ENCODE measurements around the gene TULP4.
"Not testable (repeated sequence)": the region's sequence is repeated elsewhere in the genome, so short reads cannot be mapped to it uniquely, and the experiment has no call there.

TULP4 gene

DNA sequence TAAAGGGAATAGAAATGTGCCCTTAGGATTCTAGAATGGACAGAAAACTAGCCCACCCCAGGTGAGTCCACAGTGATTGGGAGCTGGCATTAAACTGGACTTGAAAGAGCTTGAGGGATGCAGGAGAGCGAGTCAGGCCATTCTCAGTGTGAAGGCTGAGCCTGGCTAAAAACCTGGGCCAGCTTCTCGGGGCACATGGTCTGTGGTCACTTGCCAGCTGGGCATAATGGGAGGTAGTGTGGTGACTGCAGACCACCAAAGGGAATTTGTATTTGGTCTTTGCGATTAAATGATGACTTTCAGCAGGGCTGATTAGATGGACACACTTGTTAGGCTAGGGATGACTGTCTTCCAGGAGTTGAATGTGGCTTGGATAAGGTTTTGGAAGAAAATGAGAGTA, 71.3 kb downstream of the TULP4 start:
- DNase-seq (ENCODE audit: low read depth), result no peak
- H3K4me3 ChIP-seq (ENCODE audit: low read length), result no peak overlapping the region
- TF ChIP-seq, protein P1, sequence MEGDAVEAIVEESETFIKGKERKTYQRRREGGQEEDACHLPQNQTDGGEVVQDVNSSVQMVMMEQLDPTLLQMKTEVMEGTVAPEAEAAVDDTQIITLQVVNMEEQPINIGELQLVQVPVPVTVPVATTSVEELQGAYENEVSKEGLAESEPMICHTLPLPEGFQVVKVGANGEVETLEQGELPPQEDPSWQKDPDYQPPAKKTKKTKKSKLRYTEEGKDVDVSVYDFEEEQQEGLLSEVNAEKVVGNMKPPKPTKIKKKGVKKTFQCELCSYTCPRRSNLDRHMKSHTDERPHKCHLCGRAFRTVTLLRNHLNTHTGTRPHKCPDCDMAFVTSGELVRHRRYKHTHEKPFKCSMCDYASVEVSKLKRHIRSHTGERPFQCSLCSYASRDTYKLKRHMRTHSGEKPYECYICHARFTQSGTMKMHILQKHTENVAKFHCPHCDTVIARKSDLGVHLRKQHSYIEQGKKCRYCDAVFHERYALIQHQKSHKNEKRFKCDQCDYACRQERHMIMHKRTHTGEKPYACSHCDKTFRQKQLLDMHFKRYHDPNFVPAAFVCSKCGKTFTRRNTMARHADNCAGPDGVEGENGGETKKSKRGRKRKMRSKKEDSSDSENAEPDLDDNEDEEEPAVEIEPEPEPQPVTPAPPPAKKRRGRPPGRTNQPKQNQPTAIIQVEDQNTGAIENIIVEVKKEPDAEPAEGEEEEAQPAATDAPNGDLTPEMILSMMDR (IDR thresholded peaks at IDR 0.05; ENCODE audit: insufficient read depth, low read depth, low read length, missing control alignments), result no peak

DNA sequence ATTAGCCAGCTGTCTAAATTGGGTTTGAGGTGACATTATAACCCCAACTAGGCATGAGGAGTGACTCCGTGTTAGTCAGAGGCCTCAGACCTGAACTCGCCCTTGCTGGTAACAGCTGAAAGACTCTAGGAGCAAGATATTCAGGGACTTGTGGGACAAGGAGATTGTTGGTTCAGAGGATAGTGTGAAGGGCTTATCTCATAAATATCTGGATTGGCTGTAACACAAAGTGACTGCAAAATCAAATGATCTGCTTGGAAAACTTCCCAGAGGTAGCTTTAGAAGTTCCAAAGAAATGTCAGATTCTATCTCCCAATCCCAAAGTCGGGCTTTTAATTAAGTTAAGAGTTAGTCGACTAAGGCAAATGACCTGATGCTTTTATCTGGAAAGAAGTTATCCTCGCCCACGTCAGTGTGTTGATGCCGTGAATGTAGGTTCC, 72.4 kb downstream of the TULP4 start:
- no peak overlapping the region for H3K4me3 ChIP-seq (ENCODE audit: low read length)
- TF ChIP-seq, protein P1 (IDR thresholded peaks at IDR 0.05; ENCODE audit: insufficient read depth, low read depth, low read length, missing control alignments), result no peak
- peak; percentile 13 for DNase-seq (ENCODE audit: low read depth)

DNA sequence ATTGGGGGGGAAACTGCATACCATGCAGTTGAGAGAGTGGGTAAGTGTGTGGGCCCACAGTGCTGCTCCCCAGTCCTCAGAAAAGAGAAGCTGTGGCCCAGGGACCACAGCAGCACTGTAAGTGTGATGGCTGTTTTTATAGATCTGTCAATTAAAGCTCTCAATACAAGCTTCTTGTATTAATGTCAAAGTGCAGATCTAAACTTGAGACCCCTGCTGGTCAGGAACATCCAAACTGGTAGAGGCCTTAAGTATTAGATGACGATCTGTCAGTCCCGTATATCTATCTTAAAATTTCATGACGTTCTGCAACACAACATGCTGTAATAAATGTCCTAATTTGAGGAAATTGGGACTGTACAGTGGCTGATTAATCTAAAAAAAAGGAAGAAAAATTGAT, 74.8 kb downstream of the TULP4 start:
- H3K4me3 ChIP-seq (ENCODE audit: low read length), result no peak overlapping the region
- DNase-seq (ENCODE audit: low read depth), result no peak
- TF ChIP-seq, protein P1 (IDR thresholded peaks at IDR 0.05; ENCODE audit: insufficient read depth, low read depth, low read length, missing control alignments), result no peak

DNA sequence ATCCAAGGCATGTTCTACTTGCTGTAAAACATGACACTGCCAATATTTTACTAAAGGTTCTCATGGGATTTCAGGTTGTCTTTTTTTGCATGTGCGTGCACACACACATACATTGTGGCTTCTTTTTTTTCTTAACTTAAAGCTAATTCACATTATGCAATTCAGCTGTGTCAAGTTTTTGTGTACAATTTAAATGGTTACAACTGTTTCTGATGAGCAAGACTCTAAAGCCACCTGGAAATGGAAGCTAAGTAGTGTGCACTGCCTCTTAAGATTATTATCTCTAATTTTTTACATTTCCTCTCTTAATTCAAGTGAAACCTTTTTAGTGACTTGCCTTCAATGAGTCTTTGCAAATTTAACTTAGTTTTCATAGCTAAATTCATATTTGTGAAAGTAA, 75.3 kb downstream of the TULP4 start:
- TF ChIP-seq, protein P1 (IDR thresholded peaks at IDR 0.05; ENCODE audit: insufficient read depth, low read depth, low read length, missing control alignments), result no peak
- H3K4me3 ChIP-seq (ENCODE audit: low read length), result no peak overlapping the region
- DNase-seq (ENCODE audit: low read depth), result no peak

DNA sequence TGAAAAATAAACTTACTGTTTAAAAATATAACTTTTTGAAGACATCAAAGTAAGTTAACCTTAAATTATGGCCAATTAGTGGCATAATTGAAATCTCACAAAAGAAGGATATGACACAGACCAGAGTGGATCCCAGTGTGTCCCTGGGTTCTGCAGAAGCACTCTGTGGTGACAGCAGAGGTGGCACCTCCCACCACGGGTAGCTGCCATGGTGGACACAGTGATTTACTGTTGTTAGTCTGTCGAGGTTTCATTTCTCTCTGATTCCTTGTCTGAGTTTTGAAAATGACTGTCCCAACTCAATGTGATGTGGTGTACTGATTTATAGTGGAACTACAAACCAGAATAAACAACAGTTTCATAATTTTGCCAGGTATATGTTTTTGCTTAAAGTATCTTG, 76.5 kb downstream of the TULP4 start:
- no peak overlapping the region for H3K4me3 ChIP-seq (ENCODE audit: low read length)
- no peak for DNase-seq (ENCODE audit: low read depth)
- TF ChIP-seq, protein P1 (IDR thresholded peaks at IDR 0.05; ENCODE audit: insufficient read depth, low read depth, low read length, missing control alignments), result no peak

DNA sequence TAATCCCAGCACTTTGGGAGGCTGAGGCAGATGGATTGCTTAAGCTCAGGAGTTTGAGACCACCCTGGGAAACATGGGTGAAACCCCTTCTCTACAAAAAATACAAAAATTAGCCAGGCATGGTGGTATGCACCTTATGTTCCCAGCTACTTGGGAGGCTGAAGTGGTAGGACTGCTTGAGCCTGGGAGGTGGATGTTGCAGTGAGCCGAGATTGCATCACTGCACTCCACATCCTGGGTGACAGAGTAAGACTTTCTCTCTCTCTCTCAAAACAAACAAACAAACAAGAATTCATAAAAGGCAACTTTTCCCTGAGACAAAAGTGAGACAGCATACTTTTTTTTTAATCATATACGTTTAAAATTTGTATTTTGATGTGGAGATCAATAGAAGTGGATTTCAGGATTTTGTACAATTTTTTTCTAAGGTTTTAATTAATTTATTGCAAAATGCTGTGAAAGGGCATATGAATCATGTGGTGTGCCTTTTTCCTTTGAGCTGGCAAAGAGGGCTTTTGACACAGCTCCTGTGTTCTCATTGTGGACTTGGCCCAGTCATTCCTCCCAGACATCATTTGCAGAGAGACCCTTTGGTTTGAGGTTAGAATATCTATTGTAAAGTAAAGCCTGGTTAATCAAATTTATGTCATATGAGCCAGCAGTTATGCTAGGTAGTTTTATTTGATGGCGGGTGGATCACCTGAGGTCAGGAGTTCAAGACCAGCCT, 77.1 kb downstream of the TULP4 start:
- TF ChIP-seq, protein P1 (IDR thresholded peaks at IDR 0.05; ENCODE audit: insufficient read depth, low read depth, low read length, missing control alignments), result no peak
- H3K4me3 ChIP-seq (ENCODE audit: low read length), result no peak overlapping the region
- peak; percentile 50 for DNase-seq (ENCODE audit: low read depth)

DNA sequence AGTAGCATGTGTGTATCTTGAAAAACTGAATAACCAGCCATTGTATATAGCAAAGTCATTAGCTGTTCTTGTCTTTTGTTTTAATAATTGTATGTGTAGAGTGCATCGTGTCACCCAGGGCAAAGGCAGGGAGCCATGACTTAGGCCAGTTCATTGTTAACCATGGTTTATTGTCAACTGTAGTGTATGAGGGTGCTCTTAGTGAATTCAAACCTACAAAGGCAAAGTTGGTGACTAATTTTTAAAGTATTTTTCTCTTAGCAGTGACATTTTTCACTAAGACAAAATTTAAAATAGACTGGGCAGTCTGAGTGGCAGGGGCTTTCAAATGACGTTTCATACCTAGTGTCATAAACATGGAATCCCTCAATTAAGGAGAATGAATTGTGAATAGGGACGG, 79.0 kb downstream of the TULP4 start:
- TF ChIP-seq, protein P1 (IDR thresholded peaks at IDR 0.05; ENCODE audit: insufficient read depth, low read depth, low read length, missing control alignments), result no peak
- no peak for DNase-seq (ENCODE audit: low read depth)
- H3K4me3 ChIP-seq (ENCODE audit: low read length), result no peak overlapping the region

DNA sequence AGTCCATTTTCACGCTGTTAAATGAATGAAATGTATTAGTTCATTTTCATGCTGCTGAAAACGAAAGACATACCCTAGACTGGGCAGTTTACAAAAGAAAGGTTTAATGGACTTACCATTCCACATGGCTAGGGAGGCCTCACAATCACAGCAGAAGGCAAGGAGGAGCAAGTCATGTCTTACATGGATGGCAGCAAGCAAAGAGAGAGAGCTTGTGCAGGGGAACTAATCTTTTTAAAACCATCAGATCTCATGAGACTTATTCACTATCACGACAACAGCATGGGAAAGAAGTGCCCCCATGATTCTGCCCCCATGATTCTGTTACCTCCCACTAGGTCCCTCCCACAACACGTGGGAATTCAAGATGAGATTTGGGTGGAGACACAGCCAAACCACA, 79.7 kb downstream of the TULP4 start:
- H3K4me3 ChIP-seq (ENCODE audit: low read length); DNase-seq (ENCODE audit: low read depth): not testable (repeated sequence)

All from epithelial cell of esophagus (primary cell).